GM12865 (cell line): Measurements from ENCODE around the gene UTP14A.
"Not testable (repeated sequence)": the region's sequence is repeated elsewhere in the genome, so short reads cannot be mapped to it uniquely, and the experiment has no call there.

Source experiments
- DNase-seq: peaks from one replicate; pipeline ENCODE4 v3.0.0; 2010; ENCODE audit warnings: low read depth
- H3K4me3 ChIP-seq: 2 replicates; pipeline ENCODE4 v1.5.1; 2011; ENCODE audit warnings: mild to moderate bottlenecking, low read depth, low read length, control low read depth
- CTCF ChIP-seq: IDR thresholded peaks from 2 replicates; pipeline ENCODE4 v1.5.1; 2011; ENCODE audit warnings: low read length, control low read depth, low read depth, inconsistent platforms; ENCODE audit not compliant: insufficient read depth; ENCODE audit errors: missing control alignments

UTP14A gene

GRCh38 chrX:129905787-129906580 lies at the start of gene UTP14A:
UTP14A (plus strand) TSS chrX:129906164; CDS start chrX:129906211, 47 bp downstream.
- peak; percentile 94 for DNase-seq
- no peak for TF ChIP-seq CTCF
- peak within 1 kb of the TSS; percentile 98 for H3K4me3 ChIP-seq

- not testable (repeated sequence) for H3K4me3 ChIP-seq, DNase-seq
These were observed 46.8 kb upstream of the UTP14A start for GRCh38 chrX:129859134-129859533.

GRCh38 chrX:129866321-129866720 lies 39.6 kb upstream of the UTP14A start:
- not testable (repeated sequence) for DNase-seq, H3K4me3 ChIP-seq

GRCh38 chrX:129872524-129872923 lies 33.4 kb upstream of the UTP14A start:
- DNase-seq = no peak
- no peak overlapping the region for H3K4me3 ChIP-seq
- no peak for TF ChIP-seq CTCF

- TF ChIP-seq CTCF = no peak
- DNase-seq = no peak
- no peak overlapping the region for H3K4me3 ChIP-seq
These were observed 30.3 kb upstream of the UTP14A start for GRCh38 chrX:129875669-129876068.

- DNase-seq = no peak
- TF ChIP-seq CTCF = no peak
- H3K4me3 ChIP-seq = no peak overlapping the region
These were observed 29.1 kb upstream of the UTP14A start for GRCh38 chrX:129876771-129877305.

- DNase-seq = no peak
- TF ChIP-seq CTCF = no peak
- no peak overlapping the region for H3K4me3 ChIP-seq
These were observed 28.6 kb upstream of the UTP14A start for GRCh38 chrX:129877401-129877800.

- H3K4me3 ChIP-seq = no peak overlapping the region
- no peak for DNase-seq
- no peak for TF ChIP-seq CTCF
These were observed 5.9 kb upstream of the UTP14A start for GRCh38 chrX:129900054-129900453.
